Endothelial cell of umbilical vein (primary cell): Measurements from ENCODE around the gene SNAPC4. TPM values are rescaled to one million over a fixed set of nuclear protein-coding genes. Genes with fewer than 3 reads are reported as not detected.

Experiments
- BruUV-seq: library from RNA; stranded (reverse); fragments of 400-500 nt; replicated peaks from 2 replicates; lab custom pipeline; 2021; lab: Mats Ljungman, UMichigan
- CTCF ChIA-PET: fragments of 300-600, 350-600 bp; sonication (Branson Sonifier 250); formaldehyde crosslinking; loops from one replicate; lab custom pipeline; 2021; ENCODE audit warnings: antibody characterized with exemption, inconsistent platforms; lab: Charles Lee
- POLR2A ChIA-PET: fragments of 300-600, 350-600 bp; sonication (Branson Sonifier 250); formaldehyde crosslinking; loops from one replicate; lab custom pipeline; 2021; ENCODE audit warnings: antibody characterized with exemption, inconsistent platforms; lab: Charles Lee
- DNase-seq: peaks from one replicate; pipeline ENCODE4 v3.0.0-alpha.2; 2011; ENCODE audit warnings: low read depth, low spot score
- FAIRE-seq: peaks from 2 replicates; lab custom pipeline; 2011; peaks lifted over from hg19 to GRCh38; lab: Jason Lieb, UNC
- H2AFZ ChIP-seq: 2 replicates; pipeline ENCODE4 v1.6.0; 2012; ENCODE audit warnings: low read depth, low read length, control low read depth, inconsistent platforms
- H3K27ac ChIP-seq: 2 replicates; pipeline ENCODE4 v1.5.1; 2011; ENCODE audit warnings: low read depth, mild to moderate bottlenecking, control low read depth, low read length, moderate library complexity; ENCODE audit not compliant: insufficient read depth
- H3K27me3 ChIP-seq, 2 experiments: 2 replicates each; pipeline versions ENCODE4 v1.6.0 to v1.6.1; 2011; ENCODE audit warnings: low read length in 2 of 2, mixed read lengths in 1 of 2; ENCODE audit not compliant: control insufficient read depth in 2 of 2, insufficient read depth in 2 of 2
- H3K36me3 ChIP-seq, 2 experiments: 2 replicates in 1 of 2; 3 replicates in 1 of 2; pipeline ENCODE4 v1.5.1; 2011; ENCODE audit warnings: low read length in 2 of 2, mild to moderate bottlenecking in 1 of 2, moderate library complexity in 1 of 2; ENCODE audit not compliant: control insufficient read depth in 2 of 2, insufficient read depth in 2 of 2; ENCODE audit errors: extremely low read depth in 1 of 2
- H3K4me1 ChIP-seq: 3 replicates; pipeline ENCODE4 v1.5.1; 2011; ENCODE audit warnings: mild to moderate bottlenecking, low read length; ENCODE audit not compliant: control insufficient read depth, insufficient read depth; ENCODE audit errors: extremely low read depth
- H3K4me2 ChIP-seq: 2 replicates; pipeline ENCODE4 v1.6.1; 2011; ENCODE audit warnings: low read length, control low read depth, mixed read lengths; ENCODE audit not compliant: insufficient read depth
- H3K4me3 ChIP-seq, 3 experiments: fragments of 200-600 bp in 1 of 3; sonication (generic), shearing (Covaris generic) in 1 of 3; replicated peaks in 1 of 3; 2 replicates each; pipeline ENCODE4 v1.5.1; 2011 to 2016; ENCODE audit warnings: control low read depth in 3 of 3, low read length in 3 of 3, mild to moderate bottlenecking in 2 of 3, inconsistent platforms in 1 of 3, low read depth in 1 of 3, moderate library complexity in 1 of 3; ENCODE audit not compliant: insufficient read depth in 1 of 3
- H3K79me2 ChIP-seq: 2 replicates; pipeline ENCODE4 v1.6.0; 2012; ENCODE audit warnings: low read length, inconsistent platforms; ENCODE audit not compliant: control insufficient read depth, insufficient read depth
- H3K9ac ChIP-seq: replicated peaks from 2 replicates; pipeline ENCODE3; 2011; ENCODE audit warnings: low read length, control low read depth; ENCODE audit not compliant: insufficient read depth; ENCODE audit errors: extremely low read depth
- H3K9me1 ChIP-seq: replicated peaks from 3 replicates; pipeline ENCODE4 v1.6.0; 2011; ENCODE audit warnings: mild to moderate bottlenecking, low read length; ENCODE audit not compliant: control insufficient read depth, insufficient read depth; ENCODE audit errors: extremely low read depth
- H3K9me3 ChIP-seq: replicated peaks from 2 replicates; pipeline ENCODE4 v1.5.1; 2012; ENCODE audit warnings: low read length, inconsistent platforms; ENCODE audit not compliant: control insufficient read depth, insufficient read depth
- H4K20me1 ChIP-seq: replicated peaks from 2 replicates; pipeline ENCODE3; 2011; ENCODE audit warnings: mild to moderate bottlenecking, low read length; ENCODE audit not compliant: control insufficient read depth, insufficient read depth; ENCODE audit errors: extremely low read depth
- CTCF ChIP-seq, 2 donors: IDR thresholded peaks; 1 replicate in 1 of 2; 2 replicates in 1 of 2; pipeline ENCODE4 v1.5.1; 2011; ENCODE audit warnings: low read length in 2 of 2, mild to moderate bottlenecking in 2 of 2, moderate library complexity in 2 of 2, control low read depth in 1 of 2, inconsistent platforms in 1 of 2, low read depth in 1 of 2; ENCODE audit not compliant: insufficient read depth in 1 of 2; ENCODE audit errors: extremely low read depth in 1 of 2
- FOS ChIP-seq: IDR thresholded peaks from 2 replicates; pipeline ENCODE4 v1.6.1; 2011; ENCODE audit warnings: mild to moderate bottlenecking, low read length, moderate library complexity, borderline replicate concordance; ENCODE audit not compliant: insufficient read depth
- POLR2A ChIP-seq: IDR thresholded peaks from 2 replicates; pipeline ENCODE4 v1.6.1; 2012; ENCODE audit warnings: low read depth, mild to moderate bottlenecking, control low read depth, low read length
- POLR2AphosphoS5 ChIP-seq: IDR thresholded peaks from 2 replicates; pipeline ENCODE4 v1.6.1; 2012; ENCODE audit warnings: low read depth, mild to moderate bottlenecking, control low read depth, low read length, moderate library complexity; ENCODE audit not compliant: insufficient read depth
- dilution Hi-C: fragments of 300-500 bp; cut with MboI; formaldehyde crosslinking; loops from one replicate; pipeline ENCODE4 v1.15.0; 2019; ENCODE audit warnings: low sequenced_read_pairs; ENCODE audit not compliant: extremely low pct_ligation_motif_present
- intact Hi-C: fragments of 100-400 bp; cut with micrococcal nuclease; formaldehyde crosslinking; loops from one replicate; pipeline ENCODE4 v1.10.0; 2022
- polyA plus RNA-seq, 4 experiments: library from polyadenylated mRNA; depleted of rRNA in 3 of 4; stranded (reverse) in 3 of 4; unstranded in 1 of 4; fragments of >200 nt; gene quantifications; 2 replicates each; pipeline versions ENCODE4 v1.2.1 to v1.2.3, GENCODE V29; 2011 to 2012; ENCODE audit warnings: missing spikeins in 1 of 4
- total RNA-seq: library from RNA; stranded (reverse); gene quantifications from 2 replicates; pipeline ENCODE4 v1.2.3, GENCODE V29; 2021

Gene SNAPC4
- total and polyA plus RNA-seq, 2 donors (not counting 3 experiments of a cell fraction or from before 2014, with no cell fraction given): 6.7 to 17.5 TPM

- H4K20me1 ChIP-seq: no peaks in the 10 kb centered on the region
- H3K4me1 ChIP-seq: peaks cover 12% of the 10 kb centered on the region
- dilution Hi-C loops: no loop called here
Observed at GRCh38 chr9:136439481-136440408, 39.8 kb upstream of the SNAPC4 start, which contains the start of gene INPP5E. Gene INPP5E (minus strand): TSS chr9:136439845. CDS start chr9:136439419, 426 bp downstream.

More at GRCh38 chr9:136439481-136440408, 39.8 kb upstream of the SNAPC4 start, which contains the start of gene INPP5E:
- Histone ChIP-seq H3K36me3 (peaks cover 10 to 31% of the 10 kb centered on the region in 2 experiments), H3K27ac (no peak within 1 kb of the TSS), H3K4me2 (peak within 1 kb of the TSS; percentile 67), H3K4me3 (peak within 1 kb of the TSS; percentile 33 to 76 (median 66)), H3K79me2 (peaks cover 46% of the 10 kb centered on the region), H3K27me3 (no peaks in the 10 kb centered on the region), H3K9me3 (no peaks in the 10 kb centered on the region), H3K9ac (peak within 1 kb of the TSS; percentile 65), H3K9me1 (no peaks in the 10 kb centered on the region), H2AFZ (peak within 1 kb of the TSS; percentile 47)
- peak; percentile 59 to 63 for TF ChIP-seq CTCF (IDR thresholded peaks at IDR 0.05; ENCODE audit: extremely low read depth in 1 of 2, insufficient read depth in 1 of 2, low read depth in 1 of 2, low read length in 2 of 2)
- TF ChIP-seq FOS: no peak
- TF ChIP-seq POLR2A: peak; percentile 71
- TF ChIP-seq POLR2AphosphoS5: peak; percentile 87
- intact Hi-C loops: loop anchor here (2.0 kb wide), 2 partner anchors 29 to 43 kb away; partner anchors contain the start of genes ENTR1, PMPCA and SEC16A
- FAIRE-seq (peak; percentile 4), DNase-seq (peak; percentile 51)
- no TSS peak for BruUV-seq
- ChIA-PET POLR2A (no interaction called here), CTCF (interaction anchor here (1.1 to 1.4 kb wide), 3 partner anchors 10 to 127 kb away, joined by 3 to 5 read pairs (median 5); no protein-coding TSS in a partner anchor)
